Activated CD4-positive, alpha-beta T cell treated with anti-CD3 and anti-CD28 coated beads, Interleukin-2, amount 50 U/mL, for 24 hours (primary cell): ENCODE results near the gene SLC38A2.

Source experiments
- DNase-seq, 2 donors: peaks; one replicate each; pipeline ENCODE4 v3.0.0-alpha.2; 2020; ENCODE audit warnings: low read depth in 1 of 2, low spot score in 1 of 2

SLC38A2 gene

DNA sequence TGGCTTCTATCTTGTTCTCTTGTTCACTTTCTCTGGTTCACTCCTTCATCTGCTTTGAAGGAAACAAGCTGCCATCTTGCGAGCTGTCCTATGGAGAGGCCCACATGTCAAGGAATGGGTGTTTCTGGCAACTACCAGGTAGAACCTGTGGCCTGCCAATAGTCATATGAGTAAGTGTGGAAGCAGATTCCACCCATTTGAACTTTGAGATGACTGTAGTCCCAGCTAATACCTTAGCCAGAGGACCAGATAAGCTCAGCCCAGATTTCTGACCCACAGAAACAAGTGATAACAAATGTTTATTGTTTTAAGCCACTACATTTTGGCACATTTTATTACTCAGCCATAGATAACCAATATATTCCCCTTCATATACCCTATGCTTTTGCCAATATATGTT, 4.0 kb upstream of the SLC38A2 start:
- no peak for DNase-seq

DNA sequence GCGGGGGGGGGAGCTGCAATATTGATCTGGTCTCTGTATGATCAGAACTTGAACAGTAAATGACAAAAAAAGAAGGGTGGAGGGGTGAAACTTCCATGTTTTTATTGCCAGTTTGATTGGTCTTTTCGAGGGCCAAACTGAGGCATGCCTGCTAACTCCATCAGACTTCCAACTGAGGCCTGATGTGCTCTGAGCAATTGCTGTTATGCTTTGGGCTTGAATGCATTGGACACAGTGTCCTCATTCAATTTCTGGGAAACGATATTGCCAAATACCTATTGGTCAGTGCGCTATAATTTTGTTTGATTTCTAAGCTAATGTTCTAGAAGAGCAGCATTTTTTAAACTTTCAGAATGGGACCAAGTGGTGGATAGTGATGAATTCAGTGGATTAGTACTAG, 2.1 kb upstream of the SLC38A2 start:
- no peak for DNase-seq

- DNase-seq: no peak
These were observed 1.7 kb upstream of the SLC38A2 start for GRCh38 chr12:46374310-46374709.

DNA sequence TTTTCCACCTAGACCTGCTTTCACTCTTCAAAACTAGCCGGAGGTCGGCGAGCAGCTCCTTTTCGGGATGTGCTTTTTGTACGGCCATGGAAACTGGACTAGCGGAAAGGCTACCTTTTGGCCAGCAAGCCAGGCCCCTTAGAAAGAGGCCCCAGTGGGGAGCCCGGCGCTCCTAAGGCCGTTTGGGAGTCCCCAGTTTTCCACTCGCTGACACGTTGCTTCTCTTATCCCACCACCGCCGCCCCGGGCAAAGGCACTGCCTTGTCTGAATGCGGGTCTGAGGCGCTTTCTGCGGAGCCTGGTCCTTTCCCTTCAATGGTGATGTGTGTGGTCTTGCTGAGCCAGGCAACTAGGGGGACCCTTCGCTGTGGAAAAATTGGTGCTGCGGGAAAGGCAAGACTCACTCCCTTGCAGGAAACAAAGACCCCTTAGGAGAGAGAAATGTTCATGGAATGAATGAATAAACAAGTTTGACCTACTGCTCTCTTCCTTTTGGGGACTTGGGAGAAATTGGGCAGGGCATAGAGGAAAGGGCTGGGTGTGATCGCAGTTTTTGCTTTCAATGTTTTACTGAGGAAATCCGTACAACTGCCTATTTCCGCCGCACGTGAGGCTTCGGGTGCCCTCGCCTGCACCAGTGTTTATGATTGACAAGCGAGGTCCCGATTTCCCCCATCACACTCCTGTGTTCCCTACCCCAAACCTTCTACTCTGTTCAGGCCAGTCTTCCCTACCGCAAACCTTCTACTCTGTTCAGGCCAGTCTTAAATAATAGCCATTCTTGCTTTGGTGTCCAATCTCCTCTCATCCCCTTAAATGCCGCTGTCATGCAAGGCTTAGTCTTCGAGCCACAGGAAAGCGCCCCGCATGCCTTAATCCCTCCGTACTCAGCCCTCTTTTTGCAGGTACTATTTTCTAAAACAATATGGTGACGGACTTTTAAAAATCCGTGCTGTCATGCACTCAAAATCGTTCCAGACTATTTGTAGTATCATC, 1.0 kb upstream of the SLC38A2 start:
- peak in 1 of 2 donors; percentile 17 for DNase-seq

- peak; percentile 35 to 46 for DNase-seq
These were observed 642 bp downstream of the SLC38A2 start for GRCh38 chr12:46371718-46372543.

DNA sequence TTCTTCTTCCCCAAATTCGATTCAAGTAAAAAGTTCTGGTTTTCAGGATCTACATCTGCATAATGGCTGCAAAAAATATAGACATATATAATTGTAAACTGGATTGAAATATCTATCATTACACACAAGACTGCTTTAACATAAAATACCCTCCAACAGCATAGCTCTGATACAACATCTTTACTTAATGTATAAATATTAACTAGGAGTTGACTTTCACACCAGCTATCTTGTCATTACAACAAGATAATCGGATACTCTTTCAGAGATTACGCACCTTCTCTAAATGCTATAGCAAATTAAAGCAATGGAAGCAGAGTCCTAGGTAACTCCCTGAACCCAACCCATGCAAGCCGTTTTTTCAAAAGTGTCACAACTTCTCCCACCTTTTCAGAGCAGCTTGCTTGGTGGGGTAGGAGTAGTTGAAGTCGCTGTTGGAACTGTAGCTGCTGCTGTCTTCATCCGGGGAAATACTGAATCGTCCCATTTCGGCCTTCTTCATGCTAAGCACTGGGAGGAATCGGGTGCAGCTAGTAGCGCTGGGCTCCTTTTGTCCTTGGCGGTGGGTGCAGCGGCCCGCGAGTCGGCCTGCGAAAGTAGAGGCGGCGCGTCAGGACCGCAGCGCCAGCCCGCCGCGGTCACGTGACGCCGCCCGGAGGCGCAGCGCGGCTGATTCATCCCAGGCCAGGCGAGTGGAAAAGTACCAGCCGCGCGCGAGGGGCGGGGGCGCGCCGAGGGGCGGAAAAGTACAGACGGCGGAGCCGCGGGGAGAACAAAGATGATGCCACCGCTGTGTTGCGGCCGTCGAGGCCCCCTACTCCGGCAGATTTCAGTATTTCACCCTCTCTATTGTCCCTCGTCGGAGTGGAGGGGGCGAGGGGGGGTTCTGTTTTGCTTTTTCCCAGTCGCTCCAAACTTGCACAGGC, 1.5 kb downstream of the SLC38A2 start:
- DNase-seq: peak; percentile 88 to 89

GRCh38 chr12:46370380-46370734, 2.2 kb downstream of the SLC38A2 start:
- no peak for DNase-seq

- DNase-seq: no peak
These were observed 2.8 kb downstream of the SLC38A2 start for GRCh38 chr12:46369474-46370379.

DNA sequence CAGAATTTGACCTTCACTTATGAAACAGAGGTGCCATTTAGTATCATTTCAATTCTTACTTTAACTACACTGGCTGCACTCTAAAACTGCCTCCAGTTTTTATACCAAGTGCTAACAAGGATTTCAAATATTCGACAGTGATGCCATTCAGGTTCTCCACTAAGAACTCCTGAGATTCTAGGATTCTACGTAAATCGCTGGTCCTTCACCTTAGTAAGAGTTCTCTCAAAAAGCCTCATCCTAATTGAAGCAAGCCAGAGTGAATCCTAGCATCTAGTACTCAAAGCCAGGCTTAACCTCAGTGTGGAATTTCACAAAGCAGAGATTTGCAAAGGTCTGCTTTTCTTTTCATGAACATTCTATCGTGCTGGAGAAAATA, 3.5 kb downstream of the SLC38A2 start:
- DNase-seq: no peak

GRCh38 chr12:46368684-46369083, 3.9 kb downstream of the SLC38A2 start:
- DNase-seq: no peak

- DNase-seq: no peak
These were observed 4.4 kb downstream of the SLC38A2 start for GRCh38 chr12:46368138-46368537.

DNA sequence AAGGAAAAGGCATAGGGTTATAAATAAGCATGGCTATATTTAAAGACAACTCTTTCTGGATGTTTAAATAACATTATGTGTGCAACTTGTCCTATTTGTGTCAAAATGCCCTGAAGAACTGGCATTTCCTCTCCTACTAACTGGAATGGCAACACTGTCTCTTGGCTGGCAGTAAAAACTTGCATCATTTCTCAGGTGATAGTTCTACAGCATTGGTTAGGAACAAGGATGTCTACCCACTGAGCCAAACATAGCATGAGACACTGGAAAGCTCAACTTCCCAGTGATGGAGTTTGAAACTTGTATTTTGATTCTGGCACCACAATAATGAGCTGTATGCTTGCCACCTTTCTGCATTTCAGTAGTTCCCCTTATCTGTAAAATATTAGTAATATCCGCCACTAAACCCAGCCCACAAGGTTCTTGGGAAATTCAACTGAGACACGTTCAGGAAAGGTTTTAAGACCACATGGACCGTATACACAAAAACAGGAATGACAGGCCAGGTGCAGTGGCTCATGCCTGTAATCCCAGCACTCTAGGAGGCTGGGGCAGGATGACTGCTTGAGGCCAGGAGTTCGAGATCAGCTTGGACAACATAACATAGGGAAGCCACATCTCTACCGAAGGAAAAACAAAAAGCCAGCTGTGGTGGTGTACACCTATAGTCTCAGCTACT, 5.1 kb downstream of the SLC38A2 start:
- no peak for DNase-seq

GRCh38 chr12:46366771-46367170, 5.8 kb downstream of the SLC38A2 start:
- no peak for DNase-seq

- DNase-seq: no peak
These were observed 6.6 kb downstream of the SLC38A2 start for GRCh38 chr12:46365951-46366379.

GRCh38 chr12:46364777-46365580, 7.6 kb downstream of the SLC38A2 start:
- no peak for DNase-seq

DNA sequence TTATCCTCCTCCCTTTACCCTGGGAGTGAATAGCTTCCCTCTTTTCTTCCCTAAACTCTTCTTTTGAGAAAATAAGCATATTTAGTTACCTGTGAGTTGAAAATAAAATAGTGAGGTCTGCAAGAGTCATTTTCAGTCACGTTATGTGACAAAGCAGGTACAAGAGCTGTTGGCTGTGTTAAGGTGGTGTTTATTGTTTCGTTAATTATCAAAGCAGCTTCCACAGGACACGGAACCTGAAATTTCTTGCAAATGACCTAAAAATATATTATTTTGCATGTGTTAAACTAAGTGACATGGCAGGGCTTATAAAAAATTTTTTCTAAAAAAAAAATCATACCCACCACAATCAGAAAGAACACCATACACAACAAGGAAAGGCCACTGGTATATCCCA, 8.3 kb downstream of the SLC38A2 start:
- DNase-seq: no peak

GRCh38 chr12:46363582-46364299, 8.8 kb downstream of the SLC38A2 start:
- no peak for DNase-seq
